ENCODE data around the gene NFIA.
"Not testable (repeated sequence)": the region's sequence is repeated elsewhere in the genome, so short reads cannot be mapped to it uniquely, and the experiment has no call there.

Gene NFIA

DNA sequence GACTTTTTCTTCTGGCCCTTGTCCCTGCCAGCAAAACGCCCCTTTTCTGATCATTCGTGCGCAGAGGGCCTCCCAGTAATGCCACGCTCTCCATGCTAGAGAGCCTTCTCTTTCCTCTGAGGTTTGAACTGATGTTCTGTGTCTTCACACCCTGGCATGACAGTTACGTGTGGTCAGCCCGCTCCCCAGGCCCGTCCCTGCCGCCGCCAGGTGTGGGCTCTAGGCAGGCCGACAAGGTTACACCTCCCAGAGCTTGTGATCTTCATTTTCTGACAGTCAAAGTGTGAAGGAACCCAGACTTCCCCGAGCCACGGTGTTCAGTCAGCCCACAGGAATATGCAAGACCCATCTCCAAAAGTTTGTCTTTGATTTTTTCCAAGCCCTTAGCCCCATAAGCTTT lies 377.0 kb downstream of the NFIA start:
- FAIRE-seq: no peak

DNA sequence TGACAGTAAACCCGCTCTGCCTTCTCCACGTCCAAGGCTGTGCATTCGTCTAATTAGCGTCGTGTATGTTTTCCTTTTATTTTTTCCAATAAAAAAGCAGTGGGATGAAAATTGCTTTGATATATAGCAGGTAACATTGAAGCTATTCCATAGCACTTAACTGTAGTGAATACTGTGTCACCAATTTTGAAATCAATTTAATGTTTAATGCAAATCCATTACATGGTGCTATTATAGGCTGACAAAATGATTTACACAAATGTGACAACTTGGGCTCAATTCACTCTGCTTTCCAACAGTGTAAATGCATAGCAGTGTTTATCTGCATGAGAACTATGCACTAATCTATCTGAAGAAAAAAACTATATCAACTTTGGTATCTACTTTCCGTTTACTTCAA lies 377.8 kb downstream of the NFIA start:
- DNase-seq (ENCODE audit: insufficient read length, low spot score) (no peak), FAIRE-seq (no peak)
- TF ChIP-seq POLR2AphosphoS5 (IDR thresholded peaks at IDR 0.05; ENCODE audit: low read depth, low read length) (no peak), SPI1 (IDR thresholded peaks at IDR 0.05; ENCODE audit: low read depth, low read length) (no peak), POLR2A (IDR thresholded peaks at IDR 0.05; ENCODE audit: low read depth, low read length) (no peak)

More for the DNA sequence above, 377.0 kb downstream of the NFIA start:
- TF ChIP-seq POLR2A (IDR thresholded peaks at IDR 0.05; ENCODE audit: low read depth, low read length) (no peak), POU2F2 (IDR thresholded peaks at IDR 0.05; ENCODE audit: low read depth, low read length) (no peak), PAX5 (IDR thresholded peaks at IDR 0.05; ENCODE audit: insufficient read depth, low read length, severe bottlenecking) (no peak), SPI1 (IDR thresholded peaks at IDR 0.05; ENCODE audit: low read depth, low read length) (no peak), POLR2AphosphoS5 (IDR thresholded peaks at IDR 0.05; ENCODE audit: low read depth, low read length) (no peak), TAF1 (IDR thresholded peaks at IDR 0.05; ENCODE audit: low read depth, low read length) (no peak)
- no peak for DNase-seq (ENCODE audit: insufficient read length, low spot score)

DNA sequence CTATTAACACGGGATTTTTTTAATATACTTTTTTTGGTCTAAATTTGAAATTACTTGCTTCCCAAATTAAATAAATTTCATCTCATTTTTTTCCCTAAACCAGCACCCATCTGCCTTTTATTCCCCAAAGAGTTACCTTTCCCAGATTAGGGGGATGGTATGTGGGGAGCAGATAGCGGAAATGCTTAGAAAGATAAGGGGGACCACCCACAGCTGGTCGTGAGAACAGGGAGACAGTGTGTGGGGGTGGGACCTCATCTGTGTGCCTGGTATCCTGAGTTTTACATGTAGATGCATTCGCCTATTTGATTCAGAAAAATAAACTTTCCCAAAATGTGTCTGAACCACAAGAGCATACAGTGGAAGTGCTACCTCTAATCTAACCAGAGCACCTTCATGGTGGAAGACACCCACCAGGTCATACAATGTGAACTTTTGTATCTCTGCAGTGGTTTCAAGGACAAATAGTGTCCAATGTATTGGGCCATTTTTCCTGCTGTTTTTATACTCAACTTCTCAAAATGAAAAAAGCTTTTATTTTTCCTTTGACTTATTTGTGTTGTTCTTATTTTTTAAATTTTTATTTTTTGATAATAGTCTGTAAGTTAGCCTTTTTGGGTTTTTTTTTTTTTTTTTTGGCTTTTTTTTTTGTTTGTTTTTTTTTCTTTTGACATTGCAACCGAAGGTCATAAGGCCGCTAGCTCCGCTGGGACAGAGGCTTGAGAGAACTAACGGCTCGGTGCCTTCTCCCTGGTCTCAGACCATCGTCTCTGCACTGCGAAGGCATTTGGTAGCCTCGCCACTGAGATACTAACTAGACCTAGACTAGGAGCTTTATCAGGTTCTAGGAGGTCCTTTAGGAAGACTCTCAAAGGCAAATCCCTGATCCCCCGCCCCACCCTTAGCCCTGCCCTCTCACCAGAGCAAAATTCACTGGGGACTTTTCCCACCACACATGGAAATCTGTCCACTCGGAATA lies 379.3 kb downstream of the NFIA start:
- no peak for DNase-seq (ENCODE audit: insufficient read length, low spot score)
- TF ChIP-seq POLR2A (IDR thresholded peaks at IDR 0.05; ENCODE audit: low read depth, low read length) (no peak), POU2F2 (IDR thresholded peaks at IDR 0.05; ENCODE audit: low read depth, low read length) (no peak), PAX5 (IDR thresholded peaks at IDR 0.05; ENCODE audit: insufficient read depth, low read length, severe bottlenecking) (no peak), SPI1 (IDR thresholded peaks at IDR 0.05; ENCODE audit: low read depth, low read length) (no peak), TAF1 (IDR thresholded peaks at IDR 0.05; ENCODE audit: low read depth, low read length) (no peak), POLR2AphosphoS5 (IDR thresholded peaks at IDR 0.05; ENCODE audit: low read depth, low read length) (no peak)
- FAIRE-seq: no peak

DNA sequence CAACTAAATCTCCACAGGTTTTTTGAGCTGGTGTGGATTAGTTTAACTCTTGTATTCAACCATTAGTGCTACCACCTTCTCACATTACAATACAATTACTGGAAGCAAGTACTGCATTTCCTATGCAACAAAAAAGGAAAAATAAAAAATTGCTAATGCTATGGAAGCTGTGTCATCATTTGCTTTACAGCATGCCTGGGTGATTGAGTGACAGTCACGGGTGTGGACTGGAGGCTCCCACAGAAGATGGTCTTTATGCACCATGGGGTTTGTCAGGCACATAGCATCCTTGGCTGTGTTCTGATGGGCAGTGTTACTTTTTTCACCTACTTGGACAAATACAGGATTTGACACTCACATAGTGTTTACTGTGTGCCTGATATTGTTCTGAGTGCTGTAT lies 380.3 kb downstream of the NFIA start:
- DNase-seq (ENCODE audit: insufficient read length, low spot score): no peak
- no peak for TF ChIP-seq TAF1 (IDR thresholded peaks at IDR 0.05; ENCODE audit: low read depth, low read length)
- TF ChIP-seq SPI1 (IDR thresholded peaks at IDR 0.05; ENCODE audit: low read depth, low read length): no peak
- no peak for TF ChIP-seq POLR2A (IDR thresholded peaks at IDR 0.05; ENCODE audit: low read depth, low read length)
- TF ChIP-seq POU2F2 (IDR thresholded peaks at IDR 0.05; ENCODE audit: low read depth, low read length): no peak
- TF ChIP-seq PAX5 (IDR thresholded peaks at IDR 0.05; ENCODE audit: insufficient read depth, low read length, severe bottlenecking): no peak
- TF ChIP-seq POLR2AphosphoS5 (IDR thresholded peaks at IDR 0.05; ENCODE audit: low read depth, low read length): no peak
- FAIRE-seq: no peak

DNA sequence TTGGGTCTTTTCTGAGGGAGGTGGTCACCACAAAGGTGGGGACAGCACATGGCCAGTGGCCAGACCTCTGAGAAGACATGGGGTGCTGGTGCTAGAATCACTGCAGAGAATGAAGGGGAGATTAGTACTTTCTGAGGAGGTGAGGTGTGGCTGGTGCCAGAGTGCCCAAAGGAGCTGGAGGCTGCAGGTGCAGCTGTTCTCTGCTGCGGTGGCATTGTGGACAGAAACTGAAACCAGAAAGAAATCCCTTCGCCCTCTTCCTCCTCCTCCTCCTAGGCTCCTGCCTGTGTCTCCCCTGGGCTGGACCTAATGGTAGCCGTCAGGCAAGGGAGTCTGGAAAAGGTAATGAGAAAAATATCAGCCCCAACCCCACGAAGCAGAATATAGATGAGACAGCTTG lies 380.9 kb downstream of the NFIA start:
- FAIRE-seq (no peak), DNase-seq (ENCODE audit: insufficient read length, low spot score) (no peak)
- TF ChIP-seq SPI1 (IDR thresholded peaks at IDR 0.05; ENCODE audit: low read depth, low read length) (no peak), TAF1 (IDR thresholded peaks at IDR 0.05; ENCODE audit: low read depth, low read length) (no peak), POLR2A (IDR thresholded peaks at IDR 0.05; ENCODE audit: low read depth, low read length) (no peak)

DNA sequence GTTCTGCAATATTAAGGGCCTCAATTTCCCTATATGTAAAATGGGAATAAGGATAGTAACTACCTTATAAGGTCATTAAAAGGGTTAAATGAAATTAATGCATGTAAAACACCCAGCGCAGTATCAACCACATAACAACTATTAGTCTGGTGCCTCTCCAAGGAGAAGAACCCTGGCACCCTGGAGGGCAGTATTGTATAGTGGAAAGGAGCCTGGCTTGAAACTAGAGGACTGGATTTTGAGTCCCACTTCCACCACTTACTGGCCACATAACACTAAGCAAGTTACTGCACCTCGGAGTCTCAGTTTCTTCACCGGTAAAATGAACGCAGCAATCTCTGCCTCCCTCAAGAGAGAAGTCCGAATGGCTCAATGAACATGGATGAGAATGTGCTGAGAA lies 385.5 kb downstream of the NFIA start:
- DNase-seq (ENCODE audit: insufficient read length, low spot score); FAIRE-seq: not testable (repeated sequence)

DNA sequence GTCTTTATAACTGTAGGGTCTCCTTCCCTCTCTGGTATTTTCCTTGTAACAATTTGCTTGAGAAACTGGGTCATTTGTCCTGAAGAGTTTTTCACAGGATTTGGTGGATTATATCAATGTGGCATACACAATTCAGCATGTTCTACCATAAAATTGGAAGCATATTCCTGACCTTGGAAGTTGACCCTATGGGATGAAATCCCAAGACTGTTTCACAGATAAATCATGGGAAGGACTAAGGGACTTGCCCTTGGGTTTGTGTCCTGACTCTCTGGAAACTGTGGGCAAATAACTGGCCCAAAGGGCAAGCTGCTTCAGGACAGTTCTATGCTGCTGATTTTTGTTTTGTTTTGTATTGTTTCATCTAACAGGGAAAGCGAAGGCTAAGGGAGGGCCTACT lies 387.0 kb downstream of the NFIA start:
- FAIRE-seq (no peak), DNase-seq (ENCODE audit: insufficient read length, low spot score) (no peak)
- TF ChIP-seq TAF1 (IDR thresholded peaks at IDR 0.05; ENCODE audit: low read depth, low read length) (no peak), PAX5 (IDR thresholded peaks at IDR 0.05; ENCODE audit: insufficient read depth, low read length, severe bottlenecking) (no peak), SPI1 (IDR thresholded peaks at IDR 0.05; ENCODE audit: low read depth, low read length) (no peak), POU2F2 (IDR thresholded peaks at IDR 0.05; ENCODE audit: low read depth, low read length) (no peak), POLR2A (IDR thresholded peaks at IDR 0.05; ENCODE audit: low read depth, low read length) (no peak), POLR2AphosphoS5 (IDR thresholded peaks at IDR 0.05; ENCODE audit: low read depth, low read length) (no peak)

DNA sequence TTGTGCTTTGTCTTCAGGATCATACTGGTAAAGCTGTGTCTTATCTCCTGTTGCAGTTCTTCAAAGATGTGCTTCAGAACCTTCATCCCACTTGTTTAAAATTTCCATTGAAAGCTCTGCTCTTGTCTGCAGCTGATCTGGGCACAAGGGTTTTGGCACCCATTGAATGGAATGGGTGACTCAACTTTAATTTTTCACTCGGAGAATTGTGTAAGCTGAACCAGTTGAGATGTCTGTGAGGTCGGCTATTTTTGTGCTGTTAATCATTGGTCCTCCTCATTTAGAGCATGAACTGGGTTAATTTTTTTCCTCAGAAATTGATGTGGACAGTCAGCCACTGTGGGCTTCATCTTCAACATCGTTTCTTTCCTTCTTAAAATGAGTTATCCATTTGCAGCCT lies 390.5 kb downstream of the NFIA start:
- FAIRE-seq (no peak), DNase-seq (ENCODE audit: insufficient read length, low spot score) (no peak)
- no peak for TF ChIP-seq SPI1 (IDR thresholded peaks at IDR 0.05; ENCODE audit: low read depth, low read length)
- no peak for TF ChIP-seq POU2F2 (IDR thresholded peaks at IDR 0.05; ENCODE audit: low read depth, low read length)
- TF ChIP-seq POLR2AphosphoS5 (IDR thresholded peaks at IDR 0.05; ENCODE audit: low read depth, low read length): no peak
- no peak for TF ChIP-seq TAF1 (IDR thresholded peaks at IDR 0.05; ENCODE audit: low read depth, low read length)
- TF ChIP-seq PAX5 (IDR thresholded peaks at IDR 0.05; ENCODE audit: insufficient read depth, low read length, severe bottlenecking): no peak
- no peak for TF ChIP-seq POLR2A (IDR thresholded peaks at IDR 0.05; ENCODE audit: low read depth, low read length)

- TF ChIP-seq TAF1 (IDR thresholded peaks at IDR 0.05; ENCODE audit: low read depth, low read length) (no peak), PAX5 (IDR thresholded peaks at IDR 0.05; ENCODE audit: insufficient read depth, low read length, severe bottlenecking) (no peak), POU2F2 (IDR thresholded peaks at IDR 0.05; ENCODE audit: low read depth, low read length) (no peak), POLR2A (IDR thresholded peaks at IDR 0.05; ENCODE audit: low read depth, low read length) (no peak), POLR2AphosphoS5 (IDR thresholded peaks at IDR 0.05; ENCODE audit: low read depth, low read length) (no peak)
- FAIRE-seq (no peak), DNase-seq (ENCODE audit: insufficient read length, low spot score) (no peak)
Measured at GRCh38 chr1:61474269-61474817, 392.0 kb downstream of the NFIA start.

- FAIRE-seq (no peak), DNase-seq (ENCODE audit: insufficient read length, low spot score) (no peak)
- TF ChIP-seq POU2F2 (IDR thresholded peaks at IDR 0.05; ENCODE audit: low read depth, low read length): no peak
- no peak for TF ChIP-seq TAF1 (IDR thresholded peaks at IDR 0.05; ENCODE audit: low read depth, low read length)
- no peak for TF ChIP-seq PAX5 (IDR thresholded peaks at IDR 0.05; ENCODE audit: insufficient read depth, low read length, severe bottlenecking)
- no peak for TF ChIP-seq POLR2AphosphoS5 (IDR thresholded peaks at IDR 0.05; ENCODE audit: low read depth, low read length)
- TF ChIP-seq SPI1 (IDR thresholded peaks at IDR 0.05; ENCODE audit: low read depth, low read length): no peak
- TF ChIP-seq POLR2A (IDR thresholded peaks at IDR 0.05; ENCODE audit: low read depth, low read length): no peak
Measured at GRCh38 chr1:61474963-61475362, 392.6 kb downstream of the NFIA start.

Data from GM12891 (cell line).